Measurements from ENCODE around the gene VANGL1.

Gene VANGL1

DNA sequence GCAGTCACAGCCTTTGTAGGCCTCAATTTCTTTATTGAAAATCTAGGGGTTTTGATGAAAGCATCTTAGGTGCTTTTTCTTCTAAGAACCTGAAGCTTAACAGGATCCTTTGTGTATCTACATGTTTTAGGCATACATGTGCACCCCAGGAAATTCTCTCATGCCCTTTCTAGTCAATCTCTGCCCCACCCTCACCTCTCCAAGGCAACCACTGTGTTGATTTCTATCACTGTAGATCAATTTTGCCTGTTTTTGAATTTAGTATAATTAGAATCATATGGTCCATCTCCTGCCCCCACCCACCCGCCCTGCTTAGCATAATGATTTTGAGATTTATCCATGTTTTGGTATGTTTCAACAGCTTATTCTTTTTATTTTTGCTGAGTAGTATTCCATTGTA, 19.4 kb downstream of the VANGL1 start:
- no peak overlapping the region for H3K9ac ChIP-seq
- H3K4me3 ChIP-seq (IDR thresholded peaks at IDR 0.05; ENCODE audit: insufficient read depth, low read depth, low read length): no peak overlapping the region
- H3K79me2 ChIP-seq (ENCODE audit: insufficient read depth, low read depth): no peaks in the 10 kb centered on the region
- H3K4me2 ChIP-seq: no peak overlapping the region
- H3K36me3 ChIP-seq (ENCODE audit: insufficient read depth): no peaks in the 10 kb centered on the region
- H2AFZ ChIP-seq (ENCODE audit: low read depth): no peak overlapping the region
- no peaks in the 10 kb centered on the region for H4K20me1 ChIP-seq (ENCODE audit: insufficient read depth)
- no peaks in the 10 kb centered on the region for H3K4me1 ChIP-seq (ENCODE audit: low read depth, poor library complexity, severe bottlenecking)
- H3K27ac ChIP-seq: no peak overlapping the region
- TF ChIP-seq, protein P1, sequence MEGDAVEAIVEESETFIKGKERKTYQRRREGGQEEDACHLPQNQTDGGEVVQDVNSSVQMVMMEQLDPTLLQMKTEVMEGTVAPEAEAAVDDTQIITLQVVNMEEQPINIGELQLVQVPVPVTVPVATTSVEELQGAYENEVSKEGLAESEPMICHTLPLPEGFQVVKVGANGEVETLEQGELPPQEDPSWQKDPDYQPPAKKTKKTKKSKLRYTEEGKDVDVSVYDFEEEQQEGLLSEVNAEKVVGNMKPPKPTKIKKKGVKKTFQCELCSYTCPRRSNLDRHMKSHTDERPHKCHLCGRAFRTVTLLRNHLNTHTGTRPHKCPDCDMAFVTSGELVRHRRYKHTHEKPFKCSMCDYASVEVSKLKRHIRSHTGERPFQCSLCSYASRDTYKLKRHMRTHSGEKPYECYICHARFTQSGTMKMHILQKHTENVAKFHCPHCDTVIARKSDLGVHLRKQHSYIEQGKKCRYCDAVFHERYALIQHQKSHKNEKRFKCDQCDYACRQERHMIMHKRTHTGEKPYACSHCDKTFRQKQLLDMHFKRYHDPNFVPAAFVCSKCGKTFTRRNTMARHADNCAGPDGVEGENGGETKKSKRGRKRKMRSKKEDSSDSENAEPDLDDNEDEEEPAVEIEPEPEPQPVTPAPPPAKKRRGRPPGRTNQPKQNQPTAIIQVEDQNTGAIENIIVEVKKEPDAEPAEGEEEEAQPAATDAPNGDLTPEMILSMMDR (conservative IDR thresholded peaks at IDR 0.05; ENCODE audit: low read depth, low read length): no peak
- H3K27me3 ChIP-seq (ENCODE audit: insufficient read depth, low read depth): no peaks in the 10 kb centered on the region

DNA sequence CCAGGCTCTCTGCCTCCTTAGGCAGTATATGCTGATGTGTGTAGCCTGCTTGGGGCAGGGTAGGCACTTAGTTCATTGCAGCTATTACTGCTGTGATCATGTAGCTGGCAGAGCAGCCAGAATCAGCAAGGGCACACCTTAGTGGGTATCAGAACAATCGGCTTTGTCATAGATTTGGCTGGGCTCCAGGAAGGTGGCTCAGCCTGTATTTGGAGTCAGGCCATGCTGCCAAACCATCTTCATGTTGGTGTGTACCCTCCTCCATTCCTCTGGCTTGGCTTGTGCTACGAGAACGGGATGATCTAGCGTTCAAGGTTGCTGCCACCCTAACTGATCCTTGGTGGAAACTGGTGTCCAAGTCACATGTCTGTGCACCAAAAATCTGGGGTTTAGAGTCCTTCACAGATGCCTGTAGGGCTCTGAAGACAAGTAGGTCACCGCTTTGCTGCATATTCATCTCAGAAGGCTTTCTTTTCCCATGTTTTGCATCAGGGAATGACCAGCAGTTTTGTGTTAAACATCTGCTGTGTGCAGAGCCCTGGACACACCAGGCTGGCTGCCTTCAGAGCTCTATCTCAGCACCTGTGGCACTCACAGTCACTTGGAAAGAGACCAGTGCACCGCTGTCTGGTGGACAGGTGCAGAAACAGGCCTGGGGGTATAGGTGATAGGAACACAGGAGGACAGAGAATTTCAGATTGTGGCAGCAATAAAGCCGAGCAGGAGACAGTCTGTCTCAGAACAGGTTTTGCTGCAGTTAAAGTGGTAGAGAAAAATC, 23.7 kb downstream of the VANGL1 start:
- no peak overlapping the region for H2AFZ ChIP-seq (ENCODE audit: low read depth)
- no peaks in the 10 kb centered on the region for H4K20me1 ChIP-seq (ENCODE audit: insufficient read depth)
- no peak overlapping the region for H3K9ac ChIP-seq
- TF ChIP-seq, protein P1 (conservative IDR thresholded peaks at IDR 0.05; ENCODE audit: low read depth, low read length): no peak
- no peak overlapping the region for H3K4me3 ChIP-seq (IDR thresholded peaks at IDR 0.05; ENCODE audit: insufficient read depth, low read depth, low read length)
- H3K36me3 ChIP-seq (ENCODE audit: insufficient read depth): no peaks in the 10 kb centered on the region
- H3K27me3 ChIP-seq (ENCODE audit: insufficient read depth, low read depth): no peaks in the 10 kb centered on the region
- H3K27ac ChIP-seq: no peak overlapping the region
- peaks cover 24% of the 10 kb centered on the region for H3K4me1 ChIP-seq (ENCODE audit: low read depth, poor library complexity, severe bottlenecking)
- no peak overlapping the region for H3K4me2 ChIP-seq
- H3K79me2 ChIP-seq (ENCODE audit: insufficient read depth, low read depth): no peaks in the 10 kb centered on the region

DNA sequence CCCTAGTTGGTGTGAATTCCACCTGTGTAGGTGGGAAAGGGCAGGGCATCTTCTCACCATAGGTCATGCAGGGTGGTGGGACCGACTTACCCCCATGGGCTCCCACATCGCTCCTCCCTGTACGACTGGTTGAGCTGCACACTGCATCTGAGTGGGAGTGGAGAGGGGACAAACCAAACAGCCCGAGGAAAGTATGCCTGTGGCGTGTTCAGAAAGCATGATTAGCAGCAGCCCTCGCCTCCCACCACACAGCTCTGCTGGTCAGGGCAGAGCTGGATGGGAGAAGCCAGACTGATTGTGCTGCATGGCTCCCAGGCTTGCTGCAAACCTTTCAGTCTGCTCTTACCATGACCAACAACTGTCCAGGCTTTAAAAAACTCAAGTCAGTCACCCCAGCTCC, 24.4 kb downstream of the VANGL1 start:
- Histone ChIP-seq H3K4me2 (no peak overlapping the region), H3K27me3 (ENCODE audit: insufficient read depth, low read depth) (no peaks in the 10 kb centered on the region), H3K27ac (no peak overlapping the region), H4K20me1 (ENCODE audit: insufficient read depth) (no peaks in the 10 kb centered on the region), H2AFZ (ENCODE audit: low read depth) (no peak overlapping the region), H3K9ac (no peak overlapping the region), H3K79me2 (ENCODE audit: insufficient read depth, low read depth) (no peaks in the 10 kb centered on the region), H3K4me3 (IDR thresholded peaks at IDR 0.05; ENCODE audit: insufficient read depth, low read depth, low read length) (no peak overlapping the region), H3K36me3 (ENCODE audit: insufficient read depth) (no peaks in the 10 kb centered on the region), H3K4me1 (ENCODE audit: low read depth, poor library complexity, severe bottlenecking) (peaks cover 24% of the 10 kb centered on the region)
- TF ChIP-seq, protein P1 (conservative IDR thresholded peaks at IDR 0.05; ENCODE audit: low read depth, low read length): no peak

DNA sequence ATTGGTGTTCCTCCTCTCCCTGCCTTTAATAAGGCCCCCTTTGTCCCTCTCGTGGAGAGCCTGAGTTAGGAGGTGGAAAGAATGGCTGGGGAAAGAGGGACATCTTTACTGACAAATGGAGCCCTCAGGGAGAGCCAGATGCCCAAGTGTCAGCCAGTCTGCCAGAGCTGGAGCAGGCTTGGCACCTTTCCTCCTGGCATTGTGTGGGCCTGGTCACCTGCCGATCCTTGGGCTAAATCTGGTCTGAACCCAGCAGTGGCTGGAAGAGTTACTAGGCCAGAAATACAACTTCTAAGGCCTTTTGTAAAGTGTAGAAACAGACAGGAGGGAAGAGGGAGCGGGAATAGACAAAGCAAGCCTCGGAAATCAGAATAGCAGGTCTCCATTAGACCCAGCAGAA, 24.9 kb downstream of the VANGL1 start:
- Histone ChIP-seq H3K4me3 (IDR thresholded peaks at IDR 0.05; ENCODE audit: insufficient read depth, low read depth, low read length) (no peak overlapping the region), H2AFZ (ENCODE audit: low read depth) (no peak overlapping the region), H3K27me3 (ENCODE audit: insufficient read depth, low read depth) (no peaks in the 10 kb centered on the region), H3K79me2 (ENCODE audit: insufficient read depth, low read depth) (no peaks in the 10 kb centered on the region), H3K36me3 (ENCODE audit: insufficient read depth) (no peaks in the 10 kb centered on the region), H3K27ac (no peak overlapping the region), H3K4me1 (ENCODE audit: low read depth, poor library complexity, severe bottlenecking) (peaks cover 24% of the 10 kb centered on the region), H3K9ac (no peak overlapping the region), H3K4me2 (no peak overlapping the region), H4K20me1 (ENCODE audit: insufficient read depth) (no peaks in the 10 kb centered on the region)
- TF ChIP-seq, protein P1 (conservative IDR thresholded peaks at IDR 0.05; ENCODE audit: low read depth, low read length): no peak
